OCI-LY7 (cell line): ENCODE measurements around the gene ADGRG3. TPM values are rescaled to one million over a fixed set of nuclear protein-coding genes. Genes with fewer than 3 reads are reported as not detected.

ENCODE experiments used
- BruUV-seq: library from RNA; stranded (reverse); fragments of 400-500 nt; replicated peaks from 2 replicates; lab custom pipeline; 2021; lab: Mats Ljungman, UMichigan
- CTCF ChIA-PET: fragments of 300-600 bp; sonication (Branson Sonifier 250); formaldehyde crosslinking; loops from one replicate; lab custom pipeline; 2022; ENCODE audit warnings: antibody characterized with exemption; ENCODE audit not compliant: unreplicated experiment; lab: Charles Lee
- POLR2A ChIA-PET: fragments of 300-600 bp; sonication (Branson Sonifier 250); formaldehyde crosslinking; loops from one replicate; lab custom pipeline; 2022; ENCODE audit warnings: antibody characterized with exemption; lab: Charles Lee
- DNase-seq: peaks from one replicate; pipeline ENCODE4 v3.0.0-alpha.2; 2015; ENCODE audit warnings: low spot score
- H2AFZ ChIP-seq: fragments of 200-600 bp; sonication (generic), shearing (Covaris generic); 2 replicates; pipeline ENCODE4 v1.6.1; 2014; ENCODE audit warnings: mild to moderate bottlenecking, antibody characterized with exemption, low read length, moderate library complexity
- H3K27ac ChIP-seq: fragments of 200-600 bp; sonication (generic); 2 replicates; pipeline ENCODE4 v1.5.1; 2014; ENCODE audit warnings: mixed run types, low read depth, mild to moderate bottlenecking, moderate library complexity, low read length, inconsistent platforms; ENCODE audit not compliant: poor library complexity, severe bottlenecking
- H3K36me3 ChIP-seq: fragments of 200-600 bp; sonication (generic); 2 replicates; pipeline ENCODE4 v1.6.1; 2014; ENCODE audit warnings: mild to moderate bottlenecking, antibody characterized with exemption, low read length, moderate library complexity, mixed read lengths; ENCODE audit not compliant: insufficient read depth
- H3K4me1 ChIP-seq: fragments of 200-600 bp; sonication (generic); 2 replicates; pipeline ENCODE4 v1.5.1; 2014; ENCODE audit warnings: mild to moderate bottlenecking, low read length; ENCODE audit not compliant: insufficient read depth, poor library complexity, severe bottlenecking
- H3K4me2 ChIP-seq: fragments of 200-600 bp; sonication (generic); 2 replicates; pipeline ENCODE4 v1.6.1; 2014; ENCODE audit warnings: mild to moderate bottlenecking, low read length
- H3K4me3 ChIP-seq: fragments of 200-600 bp; sonication (generic); 2 replicates; pipeline ENCODE4 v1.5.1; 2014; ENCODE audit warnings: mild to moderate bottlenecking, low read depth, low read length; ENCODE audit not compliant: poor library complexity, severe bottlenecking
- H3K79me2 ChIP-seq: fragments of 200-600 bp; sonication (generic); 2 replicates; pipeline ENCODE4 v1.6.1; 2016; ENCODE audit warnings: low read depth, mild to moderate bottlenecking, low read length, moderate library complexity, mixed read lengths; ENCODE audit not compliant: insufficient read depth
- H3K9me2 ChIP-seq: fragments of 200-600 bp; sonication (generic); 2 replicates; pipeline ENCODE4 v1.6.1; 2016; ENCODE audit warnings: mild to moderate bottlenecking, low read length, mixed read lengths; ENCODE audit not compliant: insufficient read depth
- H3K9me3 ChIP-seq: fragments of 200-600 bp; sonication (generic); 2 replicates; pipeline ENCODE4 v1.6.1; 2014; ENCODE audit warnings: mild to moderate bottlenecking, mixed run types, low read length, mixed read lengths
- H4K20me1 ChIP-seq: fragments of 200-600 bp; sonication (generic); 2 replicates; pipeline ENCODE4 v1.6.1; 2014; ENCODE audit warnings: mild to moderate bottlenecking, antibody characterized with exemption, low read length, moderate library complexity, mixed read lengths; ENCODE audit not compliant: insufficient read depth
- EZH2phosphoT487 ChIP-seq: fragments of 200-600 bp; sonication (generic); IDR thresholded peaks from 2 replicates; pipeline ENCODE4 v1.6.1; 2018; ENCODE audit warnings: low read depth, borderline replicate concordance, mild to moderate bottlenecking, mixed run types, antibody characterized with exemption, low read length, moderate library complexity, mixed read lengths
- intact Hi-C: fragments of 100-400 bp; cut with micrococcal nuclease; formaldehyde crosslinking; loops from one replicate; pipeline ENCODE4 v1.10.0; 2022; ENCODE audit not compliant: unreplicated experiment
- total RNA-seq, 2 experiments: library from RNA; depleted of rRNA in 1 of 2; stranded (reverse); fragments of >200 nt in 1 of 2; shearing (Covaris generic) in 1 of 2; gene quantifications; 2 replicates each; pipeline ENCODE4 v1.2.3, GENCODE V29; 2014 to 2022
- TF ChIP-seq, protein P1 (sequence below): fragments of 200-600 bp; sonication (generic); conservative IDR thresholded peaks from 2 replicates; pipeline ENCODE4 v1.5.1; 2014; ENCODE audit warnings: mild to moderate bottlenecking, antibody characterized with exemption, low read length, moderate library complexity, mixed read lengths

The ADGRG3 gene
- total RNA-seq, 2 experiments from 2014 or later: not detected

DNA sequence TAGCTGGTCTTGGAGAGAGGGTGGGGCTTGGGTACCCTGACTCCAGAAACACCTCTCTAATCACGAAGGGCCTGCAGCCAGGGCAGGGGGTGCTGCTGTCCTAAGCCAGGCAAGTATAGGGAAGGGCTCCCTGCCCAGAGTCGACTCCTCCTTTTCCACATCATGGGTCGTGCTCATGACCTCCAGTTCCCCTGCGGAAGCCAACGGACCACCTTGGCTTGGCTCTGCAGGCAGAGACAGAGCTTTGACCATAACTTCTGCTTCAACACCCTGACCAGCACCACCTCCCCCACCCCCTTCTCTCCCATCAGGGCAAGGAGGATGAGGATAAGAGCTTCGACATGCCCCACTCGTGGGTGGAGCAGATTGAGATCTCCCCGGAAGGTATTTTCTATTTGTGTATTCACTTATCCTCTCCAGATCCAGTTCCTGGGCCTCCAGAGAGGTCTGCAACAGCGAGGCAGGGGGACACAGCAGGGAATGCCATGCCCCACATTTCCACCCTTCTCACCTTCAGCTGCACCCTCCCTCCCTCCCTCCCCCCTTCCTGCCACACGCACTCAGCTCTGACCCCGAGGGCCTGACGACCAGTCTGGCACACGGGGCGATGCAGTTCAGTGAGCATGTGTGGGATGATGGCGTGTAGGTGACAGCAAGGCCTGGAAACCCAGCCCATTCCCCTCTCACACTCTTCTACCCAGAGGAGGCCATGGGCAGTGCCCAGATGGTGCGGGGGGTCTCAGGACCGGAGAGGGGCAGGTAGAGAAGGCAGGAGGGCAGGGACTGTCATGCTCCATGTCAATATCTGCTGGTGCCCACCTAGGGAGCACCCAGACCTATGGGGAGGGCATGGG, 53.5 kb downstream of the ADGRG3 start:
- no peaks in the 10 kb centered on the region for H3K9me2 ChIP-seq
- no peak overlapping the region for H3K4me3 ChIP-seq
- H3K4me2 ChIP-seq: no peak overlapping the region
- CTCF ChIA-PET: no interaction called here
- H3K27ac ChIP-seq: no peak overlapping the region
- H3K79me2 ChIP-seq: no peaks in the 10 kb centered on the region
- no peaks in the 10 kb centered on the region for H3K36me3 ChIP-seq
- no peaks in the 10 kb centered on the region for H3K9me3 ChIP-seq
- H3K4me1 ChIP-seq: no peaks in the 10 kb centered on the region
- BruUV-seq: no TSS peak
- H2AFZ ChIP-seq: no peak overlapping the region
- H4K20me1 ChIP-seq: no peaks in the 10 kb centered on the region
- no peak for DNase-seq
- TF ChIP-seq, protein P1, sequence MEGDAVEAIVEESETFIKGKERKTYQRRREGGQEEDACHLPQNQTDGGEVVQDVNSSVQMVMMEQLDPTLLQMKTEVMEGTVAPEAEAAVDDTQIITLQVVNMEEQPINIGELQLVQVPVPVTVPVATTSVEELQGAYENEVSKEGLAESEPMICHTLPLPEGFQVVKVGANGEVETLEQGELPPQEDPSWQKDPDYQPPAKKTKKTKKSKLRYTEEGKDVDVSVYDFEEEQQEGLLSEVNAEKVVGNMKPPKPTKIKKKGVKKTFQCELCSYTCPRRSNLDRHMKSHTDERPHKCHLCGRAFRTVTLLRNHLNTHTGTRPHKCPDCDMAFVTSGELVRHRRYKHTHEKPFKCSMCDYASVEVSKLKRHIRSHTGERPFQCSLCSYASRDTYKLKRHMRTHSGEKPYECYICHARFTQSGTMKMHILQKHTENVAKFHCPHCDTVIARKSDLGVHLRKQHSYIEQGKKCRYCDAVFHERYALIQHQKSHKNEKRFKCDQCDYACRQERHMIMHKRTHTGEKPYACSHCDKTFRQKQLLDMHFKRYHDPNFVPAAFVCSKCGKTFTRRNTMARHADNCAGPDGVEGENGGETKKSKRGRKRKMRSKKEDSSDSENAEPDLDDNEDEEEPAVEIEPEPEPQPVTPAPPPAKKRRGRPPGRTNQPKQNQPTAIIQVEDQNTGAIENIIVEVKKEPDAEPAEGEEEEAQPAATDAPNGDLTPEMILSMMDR: no peak
- TF ChIP-seq EZH2phosphoT487: no peak
- intact Hi-C loops: loop anchor here (5.0 kb wide), 2 partner anchors 119 to 144 kb away; no protein-coding TSS in a partner anchor
- POLR2A ChIA-PET: no interaction called here

DNA sequence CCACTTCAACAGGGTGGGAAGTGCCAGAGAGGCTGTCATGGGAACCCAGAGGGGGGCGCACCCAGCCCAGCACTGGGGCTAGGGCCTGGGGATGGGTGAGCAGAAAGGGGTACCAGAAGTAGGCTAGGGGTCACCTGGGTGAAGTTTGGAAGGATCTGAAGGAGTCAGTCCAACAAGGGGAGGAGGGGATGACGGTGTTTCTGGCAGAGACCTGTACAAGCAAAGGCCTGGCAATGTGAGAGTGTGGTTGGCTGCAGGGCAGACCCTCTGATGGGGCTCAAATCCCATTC, 54.0 kb downstream of the ADGRG3 start:
- no peaks in the 10 kb centered on the region for H3K9me3 ChIP-seq
- H3K27ac ChIP-seq: no peak overlapping the region
- no peak for DNase-seq
- H3K4me2 ChIP-seq: no peak overlapping the region
- no peak for TF ChIP-seq EZH2phosphoT487
- TF ChIP-seq, protein P1: 0 out of 2 replicates have a peak, but pooled peaks have one; percentile 22
- intact Hi-C loops: loop anchor here (5.0 kb wide), 2 partner anchors 120 to 145 kb away; no protein-coding TSS in a partner anchor
- BruUV-seq: no TSS peak
- H3K36me3 ChIP-seq: no peaks in the 10 kb centered on the region
- no peak overlapping the region for H2AFZ ChIP-seq
- no peaks in the 10 kb centered on the region for H3K9me2 ChIP-seq
- no peak overlapping the region for H3K4me3 ChIP-seq
- no peaks in the 10 kb centered on the region for H4K20me1 ChIP-seq
- CTCF ChIA-PET: no interaction called here
- POLR2A ChIA-PET: no interaction called here
- no peaks in the 10 kb centered on the region for H3K79me2 ChIP-seq
- no peaks in the 10 kb centered on the region for H3K4me1 ChIP-seq

DNA sequence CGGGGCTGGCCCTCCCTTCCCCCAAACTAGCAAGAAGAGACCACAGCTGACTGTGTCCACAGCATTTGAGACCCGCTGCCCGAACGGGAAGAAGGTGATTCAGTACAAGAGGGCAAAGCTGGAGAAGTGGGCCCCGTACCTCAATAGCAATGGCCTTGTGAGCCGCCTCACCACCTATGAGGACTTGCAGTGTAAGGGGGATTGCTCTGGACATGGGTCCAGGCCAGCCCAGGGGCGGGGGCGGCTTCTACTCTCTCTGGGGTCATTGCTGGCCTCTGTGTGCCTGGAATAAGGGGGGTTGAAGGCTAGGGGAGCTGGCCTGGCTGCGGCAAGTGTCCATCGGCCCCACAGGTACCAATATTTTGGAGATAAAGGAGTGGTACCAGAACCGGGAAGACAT, 54.5 kb downstream of the ADGRG3 start:
- no peaks in the 10 kb centered on the region for H3K9me2 ChIP-seq
- H3K79me2 ChIP-seq: no peaks in the 10 kb centered on the region
- no peaks in the 10 kb centered on the region for H4K20me1 ChIP-seq
- H3K4me2 ChIP-seq: no peak overlapping the region
- H3K27ac ChIP-seq: no peak overlapping the region
- ChIA-PET CTCF (interaction anchor here (0.6 kb wide), 1 partner anchor 249 kb away, joined by 3 read pairs; no protein-coding TSS in a partner anchor), POLR2A (no interaction called here)
- H2AFZ ChIP-seq: no peak overlapping the region
- no peak overlapping the region for H3K4me3 ChIP-seq
- no TSS peak for BruUV-seq
- TF ChIP-seq, protein P1: no peak
- TF ChIP-seq EZH2phosphoT487: no peak
- H3K4me1 ChIP-seq: no peaks in the 10 kb centered on the region
- DNase-seq: no peak
- intact Hi-C loops: loop anchor here (5.0 kb wide), 2 partner anchors 120 to 145 kb away; no protein-coding TSS in a partner anchor
- no peaks in the 10 kb centered on the region for H3K36me3 ChIP-seq
- H3K9me3 ChIP-seq: no peaks in the 10 kb centered on the region
